AG20443 (cell line): ENCODE data around the gene RTL1.

Experiments
- DNase-seq: peaks from one replicate; pipeline ENCODE4 v3.0.0; 2012; ENCODE audit warnings: low spot score, mixed read lengths

RTL1 gene

DNA sequence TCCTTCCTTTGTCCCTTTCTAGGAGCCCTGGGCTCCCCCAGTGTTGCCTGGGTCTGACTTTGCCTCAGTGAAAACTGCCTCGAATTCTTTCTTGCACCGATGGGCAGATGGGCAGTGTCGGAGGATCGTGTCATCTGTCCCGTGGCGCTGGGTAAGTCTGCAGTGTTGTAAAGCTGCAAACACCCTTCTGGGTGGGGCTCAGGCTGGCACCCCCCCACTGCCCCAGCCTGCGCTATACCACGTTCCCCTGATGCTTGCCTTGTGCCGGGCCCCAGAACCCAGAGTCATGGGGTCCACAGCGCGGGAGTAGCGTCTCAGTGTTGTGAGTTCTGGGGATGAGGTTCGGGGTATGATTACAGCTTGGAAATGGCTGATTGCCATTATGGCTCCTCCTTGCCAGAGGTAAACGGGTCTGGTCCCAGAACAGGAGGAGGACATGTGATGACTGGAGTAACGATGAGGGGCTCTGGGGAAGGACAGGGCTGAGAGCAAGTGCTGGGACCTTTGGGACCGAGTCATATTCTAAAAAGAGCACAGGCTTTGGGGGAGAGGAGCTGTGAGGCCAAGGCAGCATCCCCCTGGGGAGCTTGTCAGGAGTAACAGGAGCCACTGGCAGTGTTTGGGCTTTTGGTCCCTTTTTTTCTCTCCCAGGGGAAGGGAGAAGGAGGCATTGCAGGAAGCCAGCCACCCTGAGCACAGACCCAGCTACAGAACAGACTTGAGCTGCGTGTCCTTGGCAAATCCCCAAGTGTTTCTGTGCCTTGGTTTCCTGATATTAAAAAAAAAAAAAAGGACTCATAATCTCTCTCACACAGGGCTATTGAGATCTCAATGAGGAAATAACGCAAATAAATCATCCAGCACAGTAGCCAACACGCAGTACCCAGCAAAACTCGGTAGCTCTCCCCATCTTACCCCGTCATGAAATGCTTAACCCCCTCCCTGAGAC is 4.3 kb downstream of the RTL1 start:
- no peak for DNase-seq

GRCh38 chr14:100898465-100898864 is 5.1 kb downstream of the RTL1 start:
- DNase-seq, result no peak

DNA sequence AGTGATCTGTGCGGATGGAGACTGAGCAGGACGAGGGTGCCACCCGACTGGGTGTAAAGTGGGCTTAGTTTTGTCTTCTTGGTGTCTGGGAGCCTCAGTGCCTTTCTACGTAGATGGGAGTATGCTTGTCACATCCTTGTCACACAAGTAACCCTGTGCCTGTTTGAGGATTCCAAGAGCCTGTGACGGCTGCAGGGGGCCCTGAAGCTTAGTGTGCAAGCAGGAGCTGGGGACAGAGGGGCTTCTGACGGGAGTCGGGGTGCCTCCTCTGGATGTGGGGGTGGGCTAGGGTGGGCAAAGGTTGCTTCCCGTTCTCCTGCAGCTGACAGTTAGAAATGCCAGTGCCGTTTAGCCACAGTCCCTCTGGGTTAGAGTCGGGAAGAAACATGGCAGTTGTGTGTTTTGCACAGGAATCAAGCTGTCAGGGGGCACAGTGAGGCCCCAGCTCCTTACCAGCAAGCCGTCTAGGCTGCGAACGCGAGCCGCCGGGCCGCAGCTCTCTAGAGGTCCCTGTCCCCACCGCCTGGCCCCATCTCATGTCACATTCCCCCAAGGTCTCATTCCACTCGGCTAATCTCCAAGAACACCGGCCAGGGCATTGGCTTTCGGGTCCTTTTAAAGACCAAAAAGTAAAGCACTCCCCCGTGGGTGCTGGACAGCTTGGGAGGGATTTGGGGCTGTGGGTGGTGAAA is 7.0 kb downstream of the RTL1 start:
- no peak for DNase-seq

DNA sequence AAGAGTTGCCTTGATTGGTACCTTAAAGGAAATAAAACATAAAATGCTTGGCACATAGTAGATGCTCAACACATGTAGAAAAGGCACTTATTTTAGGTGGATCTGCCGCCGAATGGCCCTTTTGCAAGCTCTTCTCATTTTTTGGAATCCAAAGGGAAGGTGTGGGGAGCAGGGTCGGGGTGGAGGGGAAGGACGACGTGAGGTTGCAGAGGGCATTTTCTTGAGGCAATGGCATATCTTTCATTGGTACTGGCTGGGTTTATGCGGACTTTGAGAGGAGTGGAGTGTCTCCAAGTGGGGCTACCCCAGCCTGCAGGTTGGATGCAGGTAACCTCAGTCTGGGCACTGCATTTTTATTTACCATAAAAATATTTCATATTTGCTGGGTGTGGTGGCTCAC is 8.1 kb downstream of the RTL1 start:
- no peak for DNase-seq

GRCh38 chr14:100894416-100894815 is 9.1 kb downstream of the RTL1 start:
- no peak for DNase-seq

DNA sequence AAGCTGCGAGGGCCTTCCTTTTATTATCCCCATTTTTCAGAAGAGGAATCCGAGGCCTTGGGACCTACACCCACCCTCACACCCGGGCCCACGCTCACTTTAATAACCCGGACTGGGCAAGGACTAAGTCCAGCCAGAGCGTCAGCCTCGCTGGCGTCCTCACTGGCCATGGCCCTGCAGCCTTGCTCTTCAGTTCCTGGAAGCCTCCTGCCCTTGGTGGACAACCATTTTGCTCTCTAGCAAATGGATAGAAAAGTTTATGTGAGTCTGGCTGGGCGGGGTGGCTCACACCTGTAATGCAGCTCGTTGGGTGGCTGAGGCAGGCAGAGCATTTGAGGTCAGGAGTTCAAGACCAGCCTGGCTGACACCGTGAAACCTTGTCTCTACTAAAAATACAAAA is 9.8 kb downstream of the RTL1 start:
- no peak for DNase-seq

GRCh38 chr14:100893228-100893601 is 10.3 kb downstream of the RTL1 start:
- DNase-seq, result no peak

DNA sequence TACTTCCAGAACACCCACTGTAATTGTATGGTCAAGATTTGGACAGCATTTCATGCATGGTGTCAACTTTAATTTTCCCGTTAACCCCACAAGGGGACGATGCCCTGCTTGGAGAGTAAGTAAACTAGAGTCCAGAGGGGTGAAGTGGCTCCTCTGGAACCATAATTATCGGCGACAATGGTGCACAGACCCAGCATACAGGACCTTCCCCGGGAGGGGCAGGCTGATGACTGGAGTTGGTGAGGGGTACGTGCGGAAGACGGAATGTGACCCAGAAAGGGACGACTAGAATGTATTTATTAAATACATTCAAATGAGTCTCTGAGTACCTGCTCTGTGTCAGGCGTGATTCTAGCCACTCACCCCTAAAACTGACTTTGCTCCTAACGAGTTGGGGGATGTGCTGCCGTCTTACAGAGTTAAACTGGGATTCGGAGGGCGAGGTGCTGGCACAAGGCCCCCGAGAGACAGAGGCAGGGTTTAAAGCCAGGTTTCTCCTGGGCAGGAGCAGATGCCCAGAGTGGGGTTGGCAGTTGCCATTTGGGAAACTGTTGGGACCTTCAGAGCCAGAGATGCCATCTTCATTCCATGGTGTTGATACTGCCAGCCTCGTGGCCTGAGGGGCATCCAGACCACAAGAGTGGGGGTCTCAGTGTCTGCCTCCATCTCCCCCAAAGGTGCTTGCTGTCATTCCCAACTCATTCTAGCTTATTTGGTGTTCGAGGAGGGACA is 10.9 kb downstream of the RTL1 start:
- no peak for DNase-seq

DNA sequence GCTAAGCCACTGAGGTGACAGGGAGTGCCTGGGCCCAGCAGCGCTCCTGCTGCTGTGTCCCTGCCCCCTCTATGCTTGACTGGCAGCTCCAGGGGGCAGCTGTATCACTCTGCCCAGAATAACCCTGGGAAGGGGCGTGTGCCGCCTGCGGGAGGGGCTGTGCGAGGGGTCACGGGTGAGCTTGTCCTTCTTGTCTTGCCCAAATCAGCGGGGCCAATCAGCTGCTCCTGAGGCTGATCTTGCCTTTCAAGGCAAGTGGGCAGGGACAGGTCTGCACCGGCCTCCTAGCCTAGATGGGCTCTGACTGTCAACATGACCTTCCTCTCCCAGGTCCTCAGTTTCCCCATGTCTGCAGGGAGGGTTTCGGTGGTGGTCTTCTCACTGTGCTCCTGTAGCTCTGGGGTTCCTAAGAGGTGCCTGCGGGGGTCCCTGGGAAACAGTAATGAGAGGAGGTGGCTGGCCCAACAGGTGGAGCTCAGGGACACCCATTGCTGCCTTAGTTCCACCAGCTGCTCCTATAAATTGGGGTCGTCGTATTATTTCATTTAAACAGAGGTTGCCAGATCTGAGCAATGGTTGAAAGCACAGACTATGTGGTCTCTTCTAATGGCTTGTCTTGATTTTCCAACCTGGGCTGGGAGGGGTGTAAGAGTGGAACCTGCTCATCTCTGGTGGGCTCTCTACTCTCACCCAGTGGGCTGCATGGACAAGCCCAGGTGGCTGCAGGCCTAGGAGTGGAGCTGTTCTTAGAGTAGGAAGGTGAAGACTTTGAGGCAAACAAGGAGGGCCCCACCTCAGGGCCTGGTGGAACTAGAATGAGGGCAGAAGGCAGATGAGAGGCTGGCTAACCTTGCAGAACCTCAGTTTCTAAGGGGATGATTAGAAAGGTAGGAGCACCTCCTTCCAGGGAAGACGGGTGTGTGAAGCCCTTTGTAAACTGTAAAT is 11.7 kb downstream of the RTL1 start:
- no peak for DNase-seq

DNA sequence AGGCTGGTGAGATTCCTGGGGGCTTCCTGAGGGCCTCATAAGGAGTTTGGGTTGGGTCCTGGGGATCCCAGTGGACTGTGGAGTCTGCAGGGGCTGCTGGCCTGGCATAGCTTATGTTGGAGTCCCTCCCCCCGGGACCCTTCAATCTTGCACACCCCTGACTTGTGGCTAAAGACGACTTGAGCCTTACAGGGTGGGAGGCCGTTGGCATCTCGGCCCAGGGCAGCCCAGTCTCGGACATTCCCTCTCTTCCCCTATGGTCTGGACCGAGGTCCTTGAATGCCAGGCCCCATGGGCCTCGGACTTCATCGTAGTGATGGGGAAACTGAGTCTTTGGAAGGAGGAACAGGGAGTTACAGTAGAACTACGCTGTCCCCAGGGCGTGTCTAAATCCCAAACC is 12.5 kb downstream of the RTL1 start:
- DNase-seq, result no peak

DNA sequence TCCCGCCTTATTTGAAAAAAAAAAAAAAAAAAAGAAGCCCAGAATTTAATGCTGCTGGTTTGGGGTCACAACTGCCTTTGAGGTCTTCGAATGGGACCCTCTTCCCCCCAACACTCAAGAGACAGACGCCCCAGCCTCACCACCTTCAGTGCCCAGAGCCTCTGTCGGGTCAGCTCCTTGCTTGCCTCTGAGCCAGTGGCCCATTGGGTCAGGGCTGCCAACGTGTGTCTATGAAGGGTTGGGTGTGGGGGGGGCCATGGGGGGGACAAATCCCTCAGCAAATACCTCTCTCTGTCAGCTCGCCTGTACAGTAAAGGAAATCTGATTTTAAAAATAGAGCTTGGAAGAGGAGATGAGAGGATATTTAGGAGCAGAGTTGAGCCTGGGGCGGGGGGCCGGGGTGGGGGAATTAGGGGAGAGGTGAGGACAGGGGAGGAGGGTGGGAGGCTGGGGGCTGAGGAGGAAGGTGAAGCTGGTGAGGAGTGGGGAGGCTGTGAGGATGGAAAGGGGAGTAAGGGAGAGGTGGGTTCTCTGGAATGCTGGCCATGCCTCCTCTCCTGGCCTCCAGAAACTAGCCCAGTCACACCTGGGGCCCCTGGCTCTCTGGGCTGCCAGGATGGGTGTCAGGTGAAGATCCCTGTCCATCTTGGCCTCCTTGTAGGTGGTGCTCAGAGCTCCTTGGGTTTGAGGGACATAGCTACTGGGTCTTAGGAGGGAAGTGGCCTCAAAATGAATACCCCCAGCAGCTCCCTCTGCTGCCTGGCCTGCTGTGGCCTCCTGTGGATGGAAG is 13.3 kb downstream of the RTL1 start:
- DNase-seq, result no peak

GRCh38 chr14:100889641-100890040 is 13.9 kb downstream of the RTL1 start:
- DNase-seq, result no peak

DNA sequence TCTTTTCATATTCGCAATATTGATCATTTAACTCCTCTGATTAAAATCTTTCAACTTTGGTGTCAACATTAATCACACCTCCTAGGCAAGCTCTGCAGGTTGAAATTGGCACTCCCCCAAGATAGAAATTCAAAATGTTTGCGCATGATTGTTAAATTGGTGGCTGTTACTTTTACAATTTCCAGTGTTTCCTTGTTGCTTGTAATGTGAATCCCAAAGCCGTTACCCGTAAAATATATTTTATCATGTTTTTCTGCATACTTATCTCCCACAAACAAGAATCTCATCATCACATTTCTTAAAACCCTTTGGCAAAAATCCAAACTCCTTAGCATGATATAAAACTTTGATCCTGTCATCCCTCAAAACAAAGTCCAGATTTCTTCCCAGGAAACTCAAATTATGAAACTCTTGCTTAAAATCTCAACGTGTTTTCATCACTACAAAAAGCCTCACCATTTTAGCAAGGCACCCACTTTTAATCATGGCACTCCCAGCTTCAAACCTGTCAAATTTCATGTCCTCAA is 14.7 kb downstream of the RTL1 start:
- no peak for DNase-seq

- no peak for DNase-seq
Measured at GRCh38 chr14:100887728-100888335, 15.7 kb downstream of the RTL1 start.

DNA sequence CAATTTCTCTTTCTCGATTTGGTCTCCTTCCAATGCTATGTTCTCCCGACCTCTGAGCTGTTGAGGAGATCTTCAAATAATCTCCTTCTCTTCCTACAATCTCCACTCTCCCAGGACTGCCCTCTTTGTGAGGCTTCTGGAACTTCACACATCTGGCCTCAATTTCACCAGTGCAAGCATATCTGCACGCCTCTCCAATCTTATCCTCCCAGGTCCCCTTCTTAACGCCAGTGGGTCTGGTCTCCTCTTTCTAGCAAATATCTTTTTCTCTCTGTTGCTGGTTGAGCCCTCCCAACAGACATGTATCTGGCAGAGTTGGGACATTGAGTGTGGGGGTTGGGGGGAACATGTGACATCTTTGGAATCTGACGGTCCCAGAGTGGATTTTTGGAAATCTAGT is 17.9 kb downstream of the RTL1 start:
- DNase-seq, result peak; percentile 47

- no peak for DNase-seq
Measured at GRCh38 chr14:100885196-100885595, 18.3 kb downstream of the RTL1 start.

- no peak for DNase-seq
Measured at GRCh38 chr14:100884456-100884855, 19.1 kb downstream of the RTL1 start.

DNA sequence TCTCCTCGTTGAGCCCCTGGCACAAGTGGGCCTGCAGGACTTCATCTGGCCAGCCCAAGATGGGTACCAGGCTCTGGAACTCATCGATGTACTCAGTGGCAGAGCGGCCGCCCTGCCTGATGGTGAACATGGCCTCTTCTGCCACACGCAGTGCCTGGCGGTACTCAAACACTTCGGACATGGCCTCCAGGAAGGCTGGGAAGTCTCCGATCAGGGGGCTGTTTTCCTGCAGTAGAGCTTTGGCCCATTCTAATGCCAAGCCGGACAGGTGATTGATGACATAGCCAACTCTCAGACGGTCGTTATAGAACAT is 19.8 kb downstream of the RTL1 start:
- no peak for DNase-seq

- DNase-seq, result no peak
Measured at GRCh38 chr14:100882991-100883788, 20.3 kb downstream of the RTL1 start.
